ENCODE data around the gene SNAPC1. TPM values are rescaled to one million over a fixed set of nuclear protein-coding genes. Genes with fewer than 3 reads are reported as not detected.

SNAPC1 gene
- total RNA-seq, 1 experiment from 2014 or later: 13.8 TPM

DNA sequence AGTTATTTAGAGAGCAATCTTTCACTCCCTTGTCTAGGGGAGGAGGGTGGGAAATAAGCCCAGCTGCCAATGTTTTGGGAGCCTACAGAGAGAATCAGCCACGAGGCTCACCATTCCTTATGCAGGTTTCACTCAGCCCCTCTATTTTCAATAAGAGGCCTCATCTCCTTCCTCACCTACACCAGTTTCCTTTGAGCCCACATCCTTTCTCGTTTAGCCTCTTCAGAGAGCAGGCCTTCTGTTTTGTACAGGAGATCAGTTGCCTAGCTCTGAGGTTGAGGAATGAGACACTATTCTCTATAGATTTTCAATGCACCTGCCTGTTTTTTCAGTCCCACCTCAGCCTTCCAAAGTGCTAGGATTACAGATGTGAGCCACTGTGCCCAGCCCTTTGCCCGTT lies 17.9 kb downstream of the SNAPC1 start:
- ChIA-PET CTCF (no interaction called here), POLR2A (ENCODE audit: low non-redundant PET) (no interaction called here)
- no peak overlapping the region for H3K27ac ChIP-seq (ENCODE audit: low read depth, low read length, poor library complexity, severe bottlenecking)
- intact Hi-C loops (cut with micrococcal nuclease; ENCODE audit: unreplicated experiment): no loop called here
- no peaks in the 10 kb centered on the region for H3K9me3 ChIP-seq (ENCODE audit: low read depth, low read length, poor library complexity, severe bottlenecking)
- no peak for TF ChIP-seq EZH2 (IDR thresholded peaks at IDR 0.05; ENCODE audit: borderline replicate concordance, low read depth, low read length, poor library complexity, severe bottlenecking)
- TF ChIP-seq, protein P1, sequence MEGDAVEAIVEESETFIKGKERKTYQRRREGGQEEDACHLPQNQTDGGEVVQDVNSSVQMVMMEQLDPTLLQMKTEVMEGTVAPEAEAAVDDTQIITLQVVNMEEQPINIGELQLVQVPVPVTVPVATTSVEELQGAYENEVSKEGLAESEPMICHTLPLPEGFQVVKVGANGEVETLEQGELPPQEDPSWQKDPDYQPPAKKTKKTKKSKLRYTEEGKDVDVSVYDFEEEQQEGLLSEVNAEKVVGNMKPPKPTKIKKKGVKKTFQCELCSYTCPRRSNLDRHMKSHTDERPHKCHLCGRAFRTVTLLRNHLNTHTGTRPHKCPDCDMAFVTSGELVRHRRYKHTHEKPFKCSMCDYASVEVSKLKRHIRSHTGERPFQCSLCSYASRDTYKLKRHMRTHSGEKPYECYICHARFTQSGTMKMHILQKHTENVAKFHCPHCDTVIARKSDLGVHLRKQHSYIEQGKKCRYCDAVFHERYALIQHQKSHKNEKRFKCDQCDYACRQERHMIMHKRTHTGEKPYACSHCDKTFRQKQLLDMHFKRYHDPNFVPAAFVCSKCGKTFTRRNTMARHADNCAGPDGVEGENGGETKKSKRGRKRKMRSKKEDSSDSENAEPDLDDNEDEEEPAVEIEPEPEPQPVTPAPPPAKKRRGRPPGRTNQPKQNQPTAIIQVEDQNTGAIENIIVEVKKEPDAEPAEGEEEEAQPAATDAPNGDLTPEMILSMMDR (conservative IDR thresholded peaks at IDR 0.05; ENCODE audit: low read depth, low read length): no peak
- no peaks in the 10 kb centered on the region for H3K27me3 ChIP-seq (replicated peaks; ENCODE audit: insufficient read depth, low read depth, low read length, poor library complexity)
- H3K4me3 ChIP-seq (ENCODE audit: low read depth, low read length, poor library complexity, severe bottlenecking): no peak overlapping the region
- H3K4me1 ChIP-seq (ENCODE audit: insufficient read depth, low read length, poor library complexity, severe bottlenecking): no peaks in the 10 kb centered on the region
- DNase-seq (ENCODE audit: low spot score): no peak
- BruUV-seq (replicated peaks): no TSS peak
- peaks cover 71% of the 10 kb centered on the region for H3K36me3 ChIP-seq (ENCODE audit: insufficient read depth, low read length, poor library complexity, severe bottlenecking)

DNA sequence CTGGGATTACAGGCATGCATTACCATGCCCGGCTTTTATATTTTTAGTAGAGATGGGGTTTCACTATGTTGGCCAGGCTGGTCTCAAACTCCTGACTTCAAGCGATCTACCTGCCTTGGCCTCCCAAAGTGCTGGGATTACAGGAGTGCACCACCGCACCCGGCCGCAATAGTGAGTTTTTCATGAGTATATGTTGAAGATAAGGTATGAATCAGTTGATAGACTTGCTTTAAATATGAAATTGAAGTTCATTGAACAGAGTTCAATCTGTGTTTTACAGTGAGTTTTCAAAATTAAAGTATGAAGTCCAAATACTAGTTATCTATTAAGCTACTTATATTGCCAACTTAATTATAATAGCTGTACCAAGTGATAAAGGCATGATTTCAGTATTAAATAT lies 35.1 kb downstream of the SNAPC1 start:
- no peak for DNase-seq (ENCODE audit: low spot score)
- BruUV-seq (replicated peaks): no TSS peak
- ChIA-PET CTCF (no interaction called here), POLR2A (ENCODE audit: low non-redundant PET) (no interaction called here)
- Histone ChIP-seq H3K27me3 (replicated peaks; ENCODE audit: insufficient read depth, low read depth, low read length, poor library complexity) (no peaks in the 10 kb centered on the region), H3K4me3 (ENCODE audit: low read depth, low read length, poor library complexity, severe bottlenecking) (no peak overlapping the region), H3K4me1 (ENCODE audit: insufficient read depth, low read length, poor library complexity, severe bottlenecking) (no peaks in the 10 kb centered on the region), H3K36me3 (ENCODE audit: insufficient read depth, low read length, poor library complexity, severe bottlenecking) (peaks cover 4% of the 10 kb centered on the region), H3K9me3 (ENCODE audit: low read depth, low read length, poor library complexity, severe bottlenecking) (no peaks in the 10 kb centered on the region), H3K27ac (ENCODE audit: low read depth, low read length, poor library complexity, severe bottlenecking) (no peak overlapping the region)
- TF ChIP-seq, protein P1 (conservative IDR thresholded peaks at IDR 0.05; ENCODE audit: low read depth, low read length): no peak
- no peak for TF ChIP-seq EZH2 (IDR thresholded peaks at IDR 0.05; ENCODE audit: borderline replicate concordance, low read depth, low read length, poor library complexity, severe bottlenecking)
- intact Hi-C loops (cut with micrococcal nuclease; ENCODE audit: unreplicated experiment): no loop called here

DNA sequence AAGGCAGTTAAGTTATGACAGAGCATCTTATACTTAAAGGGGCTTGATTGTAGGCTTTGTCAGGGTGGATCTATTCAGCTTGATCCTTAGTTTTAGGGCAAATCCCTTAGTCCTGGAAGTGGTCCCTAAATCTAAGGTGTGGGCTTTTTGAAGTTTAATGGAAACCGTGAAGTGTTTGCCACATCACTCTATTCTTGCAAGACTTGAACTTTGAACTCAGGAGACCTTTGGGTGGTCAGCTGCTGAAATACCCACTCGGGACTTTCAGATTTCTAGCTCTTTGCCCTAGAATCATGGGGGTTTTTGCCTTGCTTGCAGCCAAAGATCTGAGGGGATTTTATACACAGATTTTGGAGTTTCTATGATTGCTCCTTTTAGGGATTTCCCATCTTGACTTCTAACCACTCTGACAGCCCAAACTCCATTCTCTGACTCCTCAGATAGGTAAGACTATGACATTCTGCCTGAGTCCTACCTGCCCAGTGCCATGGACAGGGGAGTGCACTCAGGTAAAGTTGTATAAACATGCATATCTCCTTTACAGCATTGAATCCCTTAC lies 39.9 kb downstream of the SNAPC1 start:
- H3K4me3 ChIP-seq (ENCODE audit: low read depth, low read length, poor library complexity, severe bottlenecking): no peak overlapping the region
- no TSS peak for BruUV-seq (replicated peaks)
- no peaks in the 10 kb centered on the region for H3K9me3 ChIP-seq (ENCODE audit: low read depth, low read length, poor library complexity, severe bottlenecking)
- DNase-seq (ENCODE audit: low spot score): no peak
- ChIA-PET POLR2A (ENCODE audit: low non-redundant PET) (no interaction called here), CTCF (no interaction called here)
- no peak overlapping the region for H3K27ac ChIP-seq (ENCODE audit: low read depth, low read length, poor library complexity, severe bottlenecking)
- no peak for TF ChIP-seq EZH2 (IDR thresholded peaks at IDR 0.05; ENCODE audit: borderline replicate concordance, low read depth, low read length, poor library complexity, severe bottlenecking)
- TF ChIP-seq, protein P1 (conservative IDR thresholded peaks at IDR 0.05; ENCODE audit: low read depth, low read length): no peak
- no peaks in the 10 kb centered on the region for H3K4me1 ChIP-seq (ENCODE audit: insufficient read depth, low read length, poor library complexity, severe bottlenecking)
- H3K27me3 ChIP-seq (replicated peaks; ENCODE audit: insufficient read depth, low read depth, low read length, poor library complexity): no peaks in the 10 kb centered on the region
- intact Hi-C loops (cut with micrococcal nuclease; ENCODE audit: unreplicated experiment): no loop called here
- H3K36me3 ChIP-seq (ENCODE audit: insufficient read depth, low read length, poor library complexity, severe bottlenecking): no peaks in the 10 kb centered on the region

All from A673 (cell line).